ENCODE results near the gene SDK1. TPM values are rescaled to one million over a fixed set of nuclear protein-coding genes. Genes with fewer than 3 reads are reported as not detected.

The SDK1 gene
- total and polyA plus RNA-seq, 2 experiments from 2014 or later, result 2.1 to 10.0 TPM

DNA sequence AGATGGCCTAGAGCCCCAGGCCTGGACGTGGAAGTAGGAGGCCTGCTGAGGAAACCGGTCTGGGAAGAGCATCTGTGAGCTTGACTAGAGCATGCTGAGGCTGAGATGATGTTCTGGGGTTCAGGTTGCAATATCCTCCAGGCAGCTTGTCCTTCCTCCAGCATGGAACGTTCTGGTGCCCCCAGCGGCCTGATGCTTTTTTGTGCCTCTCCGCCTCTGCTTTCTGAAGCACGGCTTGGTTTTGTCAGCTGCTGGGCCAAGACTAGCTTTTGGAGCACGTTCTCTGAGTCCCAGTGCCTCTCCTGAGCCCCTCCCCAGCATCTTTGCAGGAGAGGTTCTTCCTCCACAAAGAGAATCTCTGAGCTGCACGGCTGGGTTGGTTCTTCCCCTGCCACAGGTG lies 699.1 kb downstream of the SDK1 start:
- no peaks in the 10 kb centered on the region for H3F3A ChIP-seq (replicated peaks; ENCODE audit: low read depth)
- Mint-ChIP-seq H3K4me3 (no peak overlapping the region), H3K9me3 (no peaks in the 10 kb centered on the region), H3K27me3 (ENCODE audit: insufficient read depth, low read depth, poor library complexity) (peaks cover 2% of the 10 kb centered on the region), H3K4me1 (peaks cover 5% of the 10 kb centered on the region; the same call in 2 of the 3 replicates), H3K27ac (no peak overlapping the region), H3K36me3 (ENCODE audit: low read depth) (no peaks in the 10 kb centered on the region; the same call in 2 of the 3 replicates)
- ATAC-seq (no peak; the same call in 2 of the 3 replicates), DNase-seq (ENCODE audit: low spot score) (peak; percentile 24)
- TF ChIP-seq POLR2AphosphoS5 (IDR thresholded peaks at IDR 0.05; ENCODE audit: low read depth), result no peak
- TF ChIP-seq, protein P1, sequence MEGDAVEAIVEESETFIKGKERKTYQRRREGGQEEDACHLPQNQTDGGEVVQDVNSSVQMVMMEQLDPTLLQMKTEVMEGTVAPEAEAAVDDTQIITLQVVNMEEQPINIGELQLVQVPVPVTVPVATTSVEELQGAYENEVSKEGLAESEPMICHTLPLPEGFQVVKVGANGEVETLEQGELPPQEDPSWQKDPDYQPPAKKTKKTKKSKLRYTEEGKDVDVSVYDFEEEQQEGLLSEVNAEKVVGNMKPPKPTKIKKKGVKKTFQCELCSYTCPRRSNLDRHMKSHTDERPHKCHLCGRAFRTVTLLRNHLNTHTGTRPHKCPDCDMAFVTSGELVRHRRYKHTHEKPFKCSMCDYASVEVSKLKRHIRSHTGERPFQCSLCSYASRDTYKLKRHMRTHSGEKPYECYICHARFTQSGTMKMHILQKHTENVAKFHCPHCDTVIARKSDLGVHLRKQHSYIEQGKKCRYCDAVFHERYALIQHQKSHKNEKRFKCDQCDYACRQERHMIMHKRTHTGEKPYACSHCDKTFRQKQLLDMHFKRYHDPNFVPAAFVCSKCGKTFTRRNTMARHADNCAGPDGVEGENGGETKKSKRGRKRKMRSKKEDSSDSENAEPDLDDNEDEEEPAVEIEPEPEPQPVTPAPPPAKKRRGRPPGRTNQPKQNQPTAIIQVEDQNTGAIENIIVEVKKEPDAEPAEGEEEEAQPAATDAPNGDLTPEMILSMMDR (conservative IDR thresholded peaks at IDR 0.05; ENCODE audit: low read depth in 2 of 2), result peak in 1 of 2 experiments; percentile 31; a peak in 2 of 4 replicates
- no peaks in the 10 kb centered on the region for H4K20me1 ChIP-seq (replicated peaks; ENCODE audit: insufficient read depth)
- no peaks in the 10 kb centered on the region; the same call in 1 of the 2 replicates for H3K9me2 ChIP-seq (ENCODE audit: insufficient read depth)
- no peak overlapping the region for H2AFZ ChIP-seq
- no peak overlapping the region for H3K27ac ChIP-seq (ENCODE audit: low read depth)
- H3K79me2 ChIP-seq (replicated peaks; ENCODE audit: insufficient read depth), result no peaks in the 10 kb centered on the region
- H3K4me3 ChIP-seq, result no peak overlapping the region
- no peak overlapping the region for H3K4me2 ChIP-seq
- H3K27me3 ChIP-seq (ENCODE audit: insufficient read depth), result no peaks in the 10 kb centered on the region
- no peaks in the 10 kb centered on the region for H3K4me1 ChIP-seq (ENCODE audit: insufficient read depth)
- H3K36me3 ChIP-seq (ENCODE audit: insufficient read depth), result no peaks in the 10 kb centered on the region

DNA sequence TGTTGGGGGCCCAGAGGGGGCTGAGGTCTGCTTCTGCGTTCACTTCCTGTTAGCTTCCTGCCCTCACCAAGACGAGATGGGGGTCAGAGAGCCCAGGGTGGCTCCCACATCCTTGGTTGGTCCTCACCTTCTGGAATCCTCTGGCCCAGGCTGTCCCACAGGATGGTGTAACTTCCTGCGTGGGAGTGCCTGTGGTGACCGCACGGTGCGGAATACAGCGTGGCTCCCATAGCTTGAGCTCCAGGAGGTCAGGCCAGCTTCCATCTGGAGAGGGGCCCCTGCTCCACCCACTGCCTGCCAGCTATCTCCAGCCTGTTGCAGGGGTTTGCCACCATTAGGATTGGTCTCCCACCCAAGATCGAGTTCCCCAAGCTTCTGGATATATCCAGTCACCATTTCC lies 699.9 kb downstream of the SDK1 start:
- no peaks in the 10 kb centered on the region for H3K36me3 Mint-ChIP-seq (ENCODE audit: low read depth)
- no peak overlapping the region for H3K4me3 Mint-ChIP-seq
- H3K9me2 ChIP-seq (ENCODE audit: insufficient read depth), result no peaks in the 10 kb centered on the region; the same call in 1 of the 2 replicates
- H3K27me3 Mint-ChIP-seq (ENCODE audit: insufficient read depth, low read depth, poor library complexity), result no peaks in the 10 kb centered on the region
- no peak overlapping the region for H3K4me2 ChIP-seq
- DNase-seq (ENCODE audit: low spot score) (no peak), ATAC-seq (no peak)
- H3K4me3 ChIP-seq, result no peak overlapping the region
- no peak overlapping the region for H3K27ac Mint-ChIP-seq
- H3K9me3 Mint-ChIP-seq, result no peaks in the 10 kb centered on the region; the same call in 2 of the 3 replicates
- H3K27me3 ChIP-seq (ENCODE audit: insufficient read depth), result no peaks in the 10 kb centered on the region
- H3K36me3 ChIP-seq (ENCODE audit: insufficient read depth), result no peaks in the 10 kb centered on the region
- no peaks in the 10 kb centered on the region; the same call in 2 of the 3 replicates for H3K4me1 Mint-ChIP-seq
- H3K79me2 ChIP-seq (replicated peaks; ENCODE audit: insufficient read depth), result no peaks in the 10 kb centered on the region
- no peak overlapping the region for H2AFZ ChIP-seq
- no peaks in the 10 kb centered on the region for H4K20me1 ChIP-seq (replicated peaks; ENCODE audit: insufficient read depth)
- H3K4me1 ChIP-seq (ENCODE audit: insufficient read depth), result no peaks in the 10 kb centered on the region
- no peaks in the 10 kb centered on the region for H3F3A ChIP-seq (replicated peaks; ENCODE audit: low read depth)
- H3K27ac ChIP-seq (ENCODE audit: low read depth), result no peak overlapping the region
- TF ChIP-seq, protein P2, sequence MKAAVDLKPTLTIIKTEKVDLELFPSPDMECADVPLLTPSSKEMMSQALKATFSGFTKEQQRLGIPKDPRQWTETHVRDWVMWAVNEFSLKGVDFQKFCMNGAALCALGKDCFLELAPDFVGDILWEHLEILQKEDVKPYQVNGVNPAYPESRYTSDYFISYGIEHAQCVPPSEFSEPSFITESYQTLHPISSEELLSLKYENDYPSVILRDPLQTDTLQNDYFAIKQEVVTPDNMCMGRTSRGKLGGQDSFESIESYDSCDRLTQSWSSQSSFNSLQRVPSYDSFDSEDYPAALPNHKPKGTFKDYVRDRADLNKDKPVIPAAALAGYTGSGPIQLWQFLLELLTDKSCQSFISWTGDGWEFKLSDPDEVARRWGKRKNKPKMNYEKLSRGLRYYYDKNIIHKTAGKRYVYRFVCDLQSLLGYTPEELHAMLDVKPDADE (IDR thresholded peaks at IDR 0.05), result no peak
- TF ChIP-seq, protein P1 (conservative IDR thresholded peaks at IDR 0.05; ENCODE audit: low read depth in 2 of 2), result no peak
- TF ChIP-seq EZH2phosphoT487 (IDR thresholded peaks at IDR 0.05; ENCODE audit: unreplicated experiment), result no peak
- TF ChIP-seq ZNF114 (CRISPR knock-in tag; IDR thresholded peaks at IDR 0.05), result no peak
- TF ChIP-seq STAT1 (IDR thresholded peaks at IDR 0.05; ENCODE audit: unreplicated experiment), result no peak
- TF ChIP-seq, protein P3, sequence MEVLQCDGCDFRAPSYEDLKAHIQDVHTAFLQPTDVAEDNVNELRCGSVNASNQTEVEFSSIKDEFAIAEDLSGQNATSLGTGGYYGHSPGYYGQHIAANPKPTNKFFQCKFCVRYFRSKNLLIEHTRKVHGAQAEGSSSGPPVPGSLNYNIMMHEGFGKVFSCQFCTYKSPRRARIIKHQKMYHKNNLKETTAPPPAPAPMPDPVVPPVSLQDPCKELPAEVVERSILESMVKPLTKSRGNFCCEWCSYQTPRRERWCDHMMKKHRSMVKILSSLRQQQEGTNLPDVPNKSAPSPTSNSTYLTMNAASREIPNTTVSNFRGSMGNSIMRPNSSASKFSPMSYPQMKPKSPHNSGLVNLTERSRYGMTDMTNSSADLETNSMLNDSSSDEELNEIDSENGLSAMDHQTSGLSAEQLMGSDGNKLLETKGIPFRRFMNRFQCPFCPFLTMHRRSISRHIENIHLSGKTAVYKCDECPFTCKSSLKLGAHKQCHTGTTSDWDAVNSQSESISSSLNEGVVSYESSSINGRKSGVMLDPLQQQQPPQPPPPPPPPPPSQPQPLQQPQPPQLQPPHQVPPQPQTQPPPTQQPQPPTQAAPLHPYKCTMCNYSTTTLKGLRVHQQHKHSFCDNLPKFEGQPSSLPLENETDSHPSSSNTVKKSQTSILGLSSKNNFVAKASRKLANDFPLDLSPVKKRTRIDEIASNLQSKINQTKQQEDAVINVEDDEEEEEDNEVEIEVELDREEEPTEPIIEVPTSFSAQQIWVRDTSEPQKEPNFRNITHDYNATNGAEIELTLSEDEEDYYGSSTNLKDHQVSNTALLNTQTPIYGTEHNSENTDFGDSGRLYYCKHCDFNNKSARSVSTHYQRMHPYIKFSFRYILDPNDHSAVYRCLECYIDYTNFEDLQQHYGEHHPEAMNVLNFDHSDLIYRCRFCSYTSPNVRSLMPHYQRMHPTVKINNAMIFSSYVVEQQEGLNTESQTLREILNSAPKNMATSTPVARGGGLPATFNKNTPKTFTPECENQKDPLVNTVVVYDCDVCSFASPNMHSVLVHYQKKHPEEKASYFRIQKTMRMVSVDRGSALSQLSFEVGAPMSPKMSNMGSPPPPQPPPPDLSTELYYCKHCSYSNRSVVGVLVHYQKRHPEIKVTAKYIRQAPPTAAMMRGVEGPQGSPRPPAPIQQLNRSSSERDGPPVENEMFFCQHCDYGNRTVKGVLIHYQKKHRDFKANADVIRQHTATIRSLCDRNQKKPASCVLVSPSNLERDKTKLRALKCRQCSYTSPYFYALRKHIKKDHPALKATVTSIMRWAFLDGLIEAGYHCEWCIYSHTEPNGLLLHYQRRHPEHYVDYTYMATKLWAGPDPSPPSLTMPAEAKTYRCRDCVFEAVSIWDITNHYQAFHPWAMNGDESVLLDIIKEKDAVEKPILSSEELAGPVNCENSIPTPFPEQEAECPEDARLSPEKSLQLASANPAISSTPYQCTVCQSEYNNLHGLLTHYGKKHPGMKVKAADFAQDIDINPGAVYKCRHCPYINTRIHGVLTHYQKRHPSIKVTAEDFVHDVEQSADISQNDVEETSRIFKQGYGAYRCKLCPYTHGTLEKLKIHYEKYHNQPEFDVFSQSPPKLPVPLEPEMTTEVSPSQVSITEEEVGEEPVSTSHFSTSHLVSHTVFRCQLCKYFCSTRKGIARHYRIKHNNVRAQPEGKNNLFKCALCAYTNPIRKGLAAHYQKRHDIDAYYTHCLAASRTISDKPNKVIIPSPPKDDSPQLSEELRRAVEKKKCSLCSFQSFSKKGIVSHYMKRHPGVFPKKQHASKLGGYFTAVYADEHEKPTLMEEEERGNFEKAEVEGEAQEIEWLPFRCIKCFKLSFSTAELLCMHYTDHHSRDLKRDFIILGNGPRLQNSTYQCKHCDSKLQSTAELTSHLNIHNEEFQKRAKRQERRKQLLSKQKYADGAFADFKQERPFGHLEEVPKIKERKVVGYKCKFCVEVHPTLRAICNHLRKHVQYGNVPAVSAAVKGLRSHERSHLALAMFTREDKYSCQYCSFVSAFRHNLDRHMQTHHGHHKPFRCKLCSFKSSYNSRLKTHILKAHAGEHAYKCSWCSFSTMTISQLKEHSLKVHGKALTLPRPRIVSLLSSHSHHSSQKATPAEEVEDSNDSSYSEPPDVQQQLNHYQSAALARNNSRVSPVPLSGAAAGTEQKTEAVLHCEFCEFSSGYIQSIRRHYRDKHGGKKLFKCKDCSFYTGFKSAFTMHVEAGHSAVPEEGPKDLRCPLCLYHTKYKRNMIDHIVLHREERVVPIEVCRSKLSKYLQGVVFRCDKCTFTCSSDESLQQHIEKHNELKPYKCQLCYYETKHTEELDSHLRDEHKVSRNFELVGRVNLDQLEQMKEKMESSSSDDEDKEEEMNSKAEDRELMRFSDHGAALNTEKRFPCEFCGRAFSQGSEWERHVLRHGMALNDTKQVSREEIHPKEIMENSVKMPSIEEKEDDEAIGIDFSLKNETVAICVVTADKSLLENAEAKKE (CRISPR knock-in tag; IDR thresholded peaks at IDR 0.05), result no peak
- no peak for TF ChIP-seq ZNF331 (CRISPR knock-in tag; IDR thresholded peaks at IDR 0.05; ENCODE audit: low read depth)

All from GM23338 (cell line).